Ascending aorta (tissue), 2 donors: ENCODE results near the gene SSH2. TPM values are rescaled to one million over a fixed set of nuclear protein-coding genes. Genes with fewer than 3 reads are reported as not detected.

Experiments used
- DNase-seq, 2 donors: peaks; one replicate each; pipeline ENCODE4 v3.0.0-alpha.2; 2019; ENCODE audit warnings: low spot score in 2 of 2
- H3K27ac ChIP-seq, 2 donors: fragments of 200-600 bp; sonication (generic); one replicate each; pipeline ENCODE4 v1.5.1; 2016 to 2017; ENCODE audit warnings: mild to moderate bottlenecking in 1 of 2
- H3K27me3 ChIP-seq: fragments of 200-600 bp; sonication (generic); one replicate; pipeline ENCODE4 v1.5.1; 2017
- H3K36me3 ChIP-seq, 2 donors: fragments of 200-600 bp; sonication (generic); one replicate each; pipeline ENCODE4 v1.5.1; 2016
- H3K4me1 ChIP-seq, 2 donors: fragments of 200-600 bp; sonication (generic); one replicate each; pipeline ENCODE4 v1.5.1; 2016 to 2017; ENCODE audit warnings: mild to moderate bottlenecking in 1 of 2
- H3K4me3 ChIP-seq, 2 donors: fragments of 200-600 bp; sonication (generic); one replicate each; pipeline ENCODE4 v1.5.1; 2016 to 2017; ENCODE audit warnings: mild to moderate bottlenecking in 1 of 2
- H3K9me3 ChIP-seq, 2 donors: fragments of 200-600 bp; sonication (generic); one replicate each; pipeline ENCODE4 v1.5.1; 2016
- intact Hi-C: fragments of 100-400 bp; cut with DNase I; formaldehyde crosslinking; loops from one replicate; pipeline ENCODE4 v1.15.1; 2023
- total RNA-seq: library from RNA; depleted of rRNA; stranded (reverse); fragments of >200 nt; gene quantifications from one replicate; pipeline ENCODE4 v1.1.0, GENCODE V29; 2016
- TF ChIP-seq, protein P1 (sequence below), 3 experiments: fragments of 200-600 bp in 2 of 3; fragments of 450-650 bp in 1 of 3; sonication (generic) in 2 of 3; IDR thresholded peaks; one replicate each; pipeline ENCODE4 v1.5.1; 2016 to 2019; ENCODE audit warnings: antibody characterized with exemption in 3 of 3, mild to moderate bottlenecking in 1 of 3, moderate library complexity in 1 of 3

The SSH2 gene
- total RNA-seq, 1 donor from 2014 or later = 7.9 TPM

DNA sequence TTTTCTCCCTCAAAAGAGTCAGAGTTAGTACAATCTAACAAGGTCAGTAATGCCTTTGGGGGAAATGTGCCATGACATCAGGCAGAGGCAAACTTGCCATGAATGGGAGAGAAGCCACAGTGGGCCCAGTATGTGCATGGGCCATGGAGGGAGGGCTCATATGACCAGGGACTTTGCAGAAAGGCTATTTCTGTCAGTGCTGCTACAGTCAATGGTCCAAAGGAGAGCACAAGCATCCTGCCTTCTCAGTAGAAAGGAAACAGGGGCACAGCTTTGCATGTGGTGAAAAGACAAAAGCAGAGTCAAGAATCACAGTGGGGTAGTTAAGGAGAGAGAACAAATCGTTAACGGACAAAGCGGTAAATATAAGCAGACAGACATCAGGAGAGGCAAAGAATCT is 296.1 kb downstream of the SSH2 start:
- intact Hi-C loops = no loop called here
- peaks cover 0 to 4% of the 10 kb centered on the region in 2 donors for H3K4me1 ChIP-seq
- peaks cover 15 to 20% of the 10 kb centered on the region in 2 donors for H3K36me3 ChIP-seq
- H3K4me3 ChIP-seq = no peak overlapping the region
- H3K27me3 ChIP-seq = no peaks in the 10 kb centered on the region
- TF ChIP-seq, protein P1, sequence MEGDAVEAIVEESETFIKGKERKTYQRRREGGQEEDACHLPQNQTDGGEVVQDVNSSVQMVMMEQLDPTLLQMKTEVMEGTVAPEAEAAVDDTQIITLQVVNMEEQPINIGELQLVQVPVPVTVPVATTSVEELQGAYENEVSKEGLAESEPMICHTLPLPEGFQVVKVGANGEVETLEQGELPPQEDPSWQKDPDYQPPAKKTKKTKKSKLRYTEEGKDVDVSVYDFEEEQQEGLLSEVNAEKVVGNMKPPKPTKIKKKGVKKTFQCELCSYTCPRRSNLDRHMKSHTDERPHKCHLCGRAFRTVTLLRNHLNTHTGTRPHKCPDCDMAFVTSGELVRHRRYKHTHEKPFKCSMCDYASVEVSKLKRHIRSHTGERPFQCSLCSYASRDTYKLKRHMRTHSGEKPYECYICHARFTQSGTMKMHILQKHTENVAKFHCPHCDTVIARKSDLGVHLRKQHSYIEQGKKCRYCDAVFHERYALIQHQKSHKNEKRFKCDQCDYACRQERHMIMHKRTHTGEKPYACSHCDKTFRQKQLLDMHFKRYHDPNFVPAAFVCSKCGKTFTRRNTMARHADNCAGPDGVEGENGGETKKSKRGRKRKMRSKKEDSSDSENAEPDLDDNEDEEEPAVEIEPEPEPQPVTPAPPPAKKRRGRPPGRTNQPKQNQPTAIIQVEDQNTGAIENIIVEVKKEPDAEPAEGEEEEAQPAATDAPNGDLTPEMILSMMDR (IDR thresholded peaks at IDR 0.05) = no peak
- DNase-seq = no peak
- H3K27ac ChIP-seq = no peak overlapping the region
- no peaks in the 10 kb centered on the region for H3K9me3 ChIP-seq

DNA sequence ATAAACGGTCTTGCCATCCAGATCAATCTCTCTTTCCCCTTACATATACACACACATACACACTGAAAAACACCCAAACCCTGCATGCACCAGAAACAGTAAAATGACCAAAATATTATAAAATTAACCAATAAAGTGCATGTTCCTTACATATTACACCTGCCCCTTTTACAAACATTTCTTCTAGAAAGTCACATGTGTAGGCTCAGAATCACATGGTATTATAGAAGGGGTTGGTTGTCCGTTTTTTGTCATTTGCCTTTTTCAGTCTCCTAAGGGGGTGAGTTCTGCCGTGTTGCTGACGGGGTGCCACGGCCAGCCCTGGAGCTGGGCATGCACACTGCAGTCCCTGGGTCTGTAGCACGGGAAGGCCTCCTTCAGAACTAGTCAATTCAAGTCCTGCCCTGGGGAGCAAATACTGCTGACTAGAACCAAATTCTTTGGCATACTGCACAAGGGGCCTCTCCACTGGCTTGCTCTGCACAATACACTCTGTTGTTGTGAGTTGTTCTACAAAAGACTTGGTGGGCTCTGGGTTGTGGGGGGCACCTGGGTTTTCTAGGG is 299.3 kb downstream of the SSH2 start:
- Histone ChIP-seq H3K9me3 (no peaks in the 10 kb centered on the region), H3K4me3 (no peak overlapping the region), H3K36me3 (peaks cover 12 to 14% of the 10 kb centered on the region in 2 donors), H3K4me1 (no peaks in the 10 kb centered on the region), H3K27ac (no peak overlapping the region), H3K27me3 (no peaks in the 10 kb centered on the region)
- TF ChIP-seq, protein P1 (IDR thresholded peaks at IDR 0.05) = no peak
- intact Hi-C loops = no loop called here
- no peak for DNase-seq

DNA sequence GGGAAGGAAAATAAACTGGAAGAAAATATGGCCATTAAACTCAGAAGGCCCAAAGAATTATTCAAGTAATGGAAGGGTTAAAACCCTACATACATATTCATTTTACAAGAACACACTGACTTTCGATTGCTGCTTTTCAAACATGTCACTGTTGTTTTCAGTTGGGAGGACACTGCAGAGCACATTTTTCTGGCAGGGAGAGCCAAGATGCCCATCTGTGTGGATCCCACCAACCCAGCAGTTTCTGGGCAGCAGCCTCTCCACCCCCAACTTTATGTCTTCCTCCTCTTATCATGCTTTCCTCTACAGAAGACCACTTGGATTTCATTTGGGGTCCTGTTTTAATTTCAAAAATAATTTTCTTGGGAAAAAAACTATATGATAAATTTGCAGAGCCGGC is 300.2 kb downstream of the SSH2 start:
- H3K36me3 ChIP-seq = peaks cover 12 to 14% of the 10 kb centered on the region in 2 donors
- H3K4me1 ChIP-seq = no peaks in the 10 kb centered on the region
- TF ChIP-seq, protein P1 (IDR thresholded peaks at IDR 0.05) = no peak
- no peak overlapping the region for H3K27ac ChIP-seq
- no peaks in the 10 kb centered on the region for H3K9me3 ChIP-seq
- DNase-seq = no peak
- intact Hi-C loops = no loop called here
- no peaks in the 10 kb centered on the region for H3K27me3 ChIP-seq
- no peak overlapping the region for H3K4me3 ChIP-seq

DNA sequence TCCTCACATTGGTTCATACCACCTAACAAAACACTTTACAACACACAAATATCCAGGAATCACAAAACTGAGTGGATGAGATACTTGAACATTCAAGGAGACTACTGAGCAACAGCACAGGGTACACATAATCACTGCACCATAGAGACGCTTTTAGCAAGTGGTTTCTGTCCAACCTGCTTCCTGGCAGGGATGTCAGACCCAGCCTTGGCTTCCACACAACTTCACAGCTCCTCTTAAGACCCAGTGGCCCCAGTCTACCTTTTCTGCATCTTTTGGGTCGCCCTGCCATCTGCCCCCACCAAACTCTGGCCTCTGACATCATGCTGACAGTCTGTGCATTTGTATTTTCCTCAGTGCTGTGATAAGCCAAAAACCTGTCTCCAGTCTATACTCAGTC is 301.4 kb downstream of the SSH2 start:
- Histone ChIP-seq H3K27ac (no peak overlapping the region), H3K4me3 (no peak overlapping the region), H3K9me3 (no peaks in the 10 kb centered on the region), H3K4me1 (no peaks in the 10 kb centered on the region), H3K36me3 (peaks cover 12 to 14% of the 10 kb centered on the region in 2 donors), H3K27me3 (no peaks in the 10 kb centered on the region)
- TF ChIP-seq, protein P1 (IDR thresholded peaks at IDR 0.05) = no peak
- intact Hi-C loops = no loop called here
- no peak for DNase-seq

DNA sequence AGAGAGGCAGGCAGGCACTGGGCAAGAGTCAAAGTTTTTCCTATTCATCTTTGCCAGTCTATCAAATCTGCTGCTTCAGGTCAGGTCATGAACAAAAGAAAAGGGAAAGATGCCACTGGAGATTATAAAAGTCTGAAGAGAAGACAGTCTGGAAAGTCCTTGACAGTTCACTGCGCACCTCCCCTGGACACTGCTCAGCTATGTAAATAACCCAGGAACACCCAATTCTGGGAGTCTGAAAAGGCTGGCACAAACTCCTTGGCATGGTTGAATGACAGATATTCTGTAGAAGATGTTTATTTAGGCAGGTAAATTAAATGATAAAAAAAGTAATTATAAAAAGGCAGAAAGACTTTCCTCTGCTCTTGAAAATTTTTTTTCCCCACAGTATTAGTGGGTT is 302.1 kb downstream of the SSH2 start:
- H3K27me3 ChIP-seq = no peaks in the 10 kb centered on the region
- H3K4me3 ChIP-seq = no peak overlapping the region
- no peak for DNase-seq
- intact Hi-C loops = no loop called here
- no peak overlapping the region for H3K27ac ChIP-seq
- TF ChIP-seq, protein P1 (IDR thresholded peaks at IDR 0.05) = no peak
- H3K36me3 ChIP-seq = peaks cover 12 to 14% of the 10 kb centered on the region in 2 donors
- no peaks in the 10 kb centered on the region for H3K4me1 ChIP-seq
- H3K9me3 ChIP-seq = no peaks in the 10 kb centered on the region
